Neuronal stem cell (in vitro differentiated cells): Measurements from ENCODE around the gene KDM4C.

Experiments
- DNase-seq: peaks from one replicate; pipeline ENCODE4 v3.0.0-alpha.2; 2013; ENCODE audit warnings: low spot score
- H2AFZ ChIP-seq: one replicate; pipeline ENCODE4 v1.6.1; 2013; ENCODE audit warnings: mild to moderate bottlenecking, low read length, inconsistent platforms
- H2AK5ac ChIP-seq: 2 replicates; pipeline ENCODE4 v1.6.1; 2013; ENCODE audit warnings: low read depth, mild to moderate bottlenecking, inconsistent platforms, low read length, moderate library complexity, mixed read lengths
- H2BK120ac ChIP-seq: 2 replicates; pipeline ENCODE4 v1.6.1; 2013; ENCODE audit warnings: low read depth, mild to moderate bottlenecking, inconsistent platforms, low read length, moderate library complexity, mixed read lengths
- H2BK12ac ChIP-seq: one replicate; pipeline ENCODE4 v1.6.1; 2013; ENCODE audit warnings: low read length, inconsistent platforms
- H2BK15ac ChIP-seq: 2 replicates; pipeline ENCODE4 v1.6.1; 2013; ENCODE audit warnings: mild to moderate bottlenecking, low read length, inconsistent platforms, mixed read lengths
- H2BK5ac ChIP-seq: one replicate; pipeline ENCODE4 v1.6.1; 2013; ENCODE audit warnings: inconsistent platforms, mild to moderate bottlenecking, low read length, moderate library complexity
- H3K14ac ChIP-seq: one replicate; pipeline ENCODE4 v1.6.1; 2013; ENCODE audit warnings: low read length, inconsistent platforms
- H3K18ac ChIP-seq: 2 replicates; pipeline ENCODE4 v1.6.1; 2013; ENCODE audit warnings: low read length, inconsistent platforms
- H3K23ac ChIP-seq: 2 replicates; pipeline ENCODE4 v1.6.1; 2013; ENCODE audit warnings: low read depth, mild to moderate bottlenecking, mixed read lengths, low read length, inconsistent platforms; ENCODE audit not compliant: poor library complexity
- H3K27ac ChIP-seq: replicated peaks from 3 replicates; pipeline ENCODE4 v1.5.1; 2013; ENCODE audit warnings: low read length, inconsistent platforms
- H3K27me3 ChIP-seq, 3 experiments: 2 replicates each; pipeline ENCODE4 v1.6.1; 2013; ENCODE audit warnings: low read length in 3 of 3, mild to moderate bottlenecking in 2 of 3, inconsistent platforms in 1 of 3, low read depth in 1 of 3, mixed read lengths in 1 of 3, moderate library complexity in 1 of 3; ENCODE audit not compliant: control insufficient read depth in 3 of 3, insufficient read depth in 3 of 3
- H3K36me3 ChIP-seq, 2 donors: replicated peaks in 1 of 2; 2 replicates each; pipeline ENCODE4 v1.6.1; 2013; ENCODE audit warnings: low read length in 2 of 2; ENCODE audit not compliant: control insufficient read depth in 2 of 2, insufficient read depth in 2 of 2
- H3K4ac ChIP-seq: 2 replicates; pipeline ENCODE4 v1.6.1; 2013; ENCODE audit warnings: inconsistent platforms, mild to moderate bottlenecking, low read length, moderate library complexity
- H3K4me1 ChIP-seq, 2 donors: 1 replicate in 1 of 2; 2 replicates in 1 of 2; pipeline ENCODE4 v1.6.1; 2013; ENCODE audit warnings: low read length in 2 of 2, low read depth in 1 of 2; ENCODE audit not compliant: control insufficient read depth in 2 of 2, insufficient read depth in 1 of 2
- H3K4me2 ChIP-seq: one replicate; pipeline ENCODE4 v1.6.1; 2013; ENCODE audit warnings: mild to moderate bottlenecking, low read length, inconsistent platforms; ENCODE audit not compliant: insufficient read depth, poor library complexity, severe bottlenecking
- H3K4me3 ChIP-seq, 2 donors: 2 replicates each; pipeline ENCODE4 v1.5.1; 2013; ENCODE audit warnings: low read length in 2 of 2, mild to moderate bottlenecking in 2 of 2, inconsistent platforms in 1 of 2, moderate library complexity in 1 of 2
- H3K79me1 ChIP-seq: one replicate; pipeline ENCODE4 v1.6.1; 2013; ENCODE audit warnings: low read depth, mild to moderate bottlenecking, inconsistent platforms, low read length, moderate library complexity
- H3K9ac ChIP-seq: one replicate; pipeline ENCODE4 v1.6.1; 2013; ENCODE audit warnings: mild to moderate bottlenecking, low read depth, low read length, inconsistent platforms; ENCODE audit not compliant: poor library complexity
- H3K9me3 ChIP-seq, 2 donors: replicated peaks in 1 of 2; 2 replicates each; pipeline versions ENCODE3 to v1.6.1; 2013; ENCODE audit warnings: low read length in 2 of 2, mild to moderate bottlenecking in 2 of 2, inconsistent platforms in 1 of 2, low read depth in 1 of 2, mixed read lengths in 1 of 2, moderate library complexity in 1 of 2; ENCODE audit not compliant: control insufficient read depth in 2 of 2, insufficient read depth in 1 of 2
- H4K8ac ChIP-seq: one replicate; pipeline ENCODE4 v1.6.1; 2013; ENCODE audit warnings: low read depth, mild to moderate bottlenecking, inconsistent platforms, low read length, moderate library complexity
- H4K91ac ChIP-seq: one replicate; pipeline ENCODE4 v1.6.1; 2013; ENCODE audit warnings: low read length, low read depth, mild to moderate bottlenecking, inconsistent platforms; ENCODE audit not compliant: poor library complexity
- whole genome bisulfite sequencing, 2 donors: extraction: QIAGEN DNeasy Blood & Tissue Kit; methylation state at CpG; one replicate each; pipeline ENCODE4 v1.1.7; 2013; ENCODE audit warnings: missing lambda C conversion rate in 2 of 2, mixed read lengths in 1 of 2; ENCODE audit not compliant: insufficient read length in 2 of 2, insufficient replicate concordance in 1 of 2; ENCODE audit errors: extremely low coverage in 2 of 2; 5-methylcytosine and 5-hydroxymethylcytosine counted together

Gene KDM4C

GRCh38 chr9:6943293-6943692 is 185.5 kb downstream of the KDM4C start:
- H3K4me1 ChIP-seq, result no peaks in the 10 kb centered on the region
- H2AFZ ChIP-seq, result no peak overlapping the region
- H3K9me3 ChIP-seq, result peaks cover 1 to 2% of the 10 kb centered on the region in 2 donors
- H2BK120ac ChIP-seq, result no peak overlapping the region
- H3K36me3 ChIP-seq, result no peaks in the 10 kb centered on the region
- H2BK12ac ChIP-seq, result no peak overlapping the region
- no peak overlapping the region for H4K8ac ChIP-seq
- no peak overlapping the region for H2AK5ac ChIP-seq
- H2BK15ac ChIP-seq, result no peak overlapping the region
- H4K91ac ChIP-seq, result no peak overlapping the region
- H3K4ac ChIP-seq, result no peak overlapping the region
- DNase-seq, result no peak
- H3K4me2 ChIP-seq, result no peak overlapping the region
- H3K27ac ChIP-seq, result no peak overlapping the region
- H3K27me3 ChIP-seq, result no peaks in the 10 kb centered on the region
- no peak overlapping the region for H3K14ac ChIP-seq
- no CpG with 5 or more reads among the region's 6 CpGs for WGBS, 2 donors
- H2BK5ac ChIP-seq, result no peak overlapping the region
- no peak overlapping the region for H3K23ac ChIP-seq
- H3K79me1 ChIP-seq, result no peaks in the 10 kb centered on the region
- no peak overlapping the region for H3K9ac ChIP-seq
- no peak overlapping the region for H3K4me3 ChIP-seq
- H3K18ac ChIP-seq, result no peak overlapping the region

- H3K4me3 ChIP-seq, result no peak overlapping the region
- H2AK5ac ChIP-seq, result no peak overlapping the region
- H3K4ac ChIP-seq, result no peak overlapping the region
- no peak overlapping the region for H3K27ac ChIP-seq
- no peak overlapping the region for H2BK15ac ChIP-seq
- H2AFZ ChIP-seq, result no peak overlapping the region
- H4K91ac ChIP-seq, result no peak overlapping the region
- peaks cover 1 to 2% of the 10 kb centered on the region in 2 donors for H3K9me3 ChIP-seq
- H3K4me1 ChIP-seq, result no peaks in the 10 kb centered on the region
- no peak overlapping the region for H3K18ac ChIP-seq
- H2BK12ac ChIP-seq, result no peak overlapping the region
- H4K8ac ChIP-seq, result no peak overlapping the region
- H2BK5ac ChIP-seq, result no peak overlapping the region
- H3K23ac ChIP-seq, result no peak overlapping the region
- H3K9ac ChIP-seq, result no peak overlapping the region
- no peak overlapping the region for H2BK120ac ChIP-seq
- DNase-seq, result no peak
- H3K79me1 ChIP-seq, result no peaks in the 10 kb centered on the region
- no peak overlapping the region for H3K4me2 ChIP-seq
- H3K36me3 ChIP-seq, result no peaks in the 10 kb centered on the region
- WGBS, 2 donors, result no CpG with 5 or more reads among the region's 1 CpG
- H3K27me3 ChIP-seq, result no peaks in the 10 kb centered on the region
- H3K14ac ChIP-seq, result no peak overlapping the region
Measured at GRCh38 chr9:6944093-6944551, 186.3 kb downstream of the KDM4C start.

- no CpG with 5 or more reads among the region's 4 CpGs for WGBS, 2 donors
- no peaks in the 10 kb centered on the region for H3K4me1 ChIP-seq
- no peak overlapping the region for H2AK5ac ChIP-seq
- no peak overlapping the region for H3K18ac ChIP-seq
- H3K27me3 ChIP-seq, result no peaks in the 10 kb centered on the region
- no peak overlapping the region for H2BK12ac ChIP-seq
- no peak overlapping the region for H2BK5ac ChIP-seq
- no peaks in the 10 kb centered on the region for H3K9me3 ChIP-seq
- no peak for DNase-seq
- H3K36me3 ChIP-seq, result no peaks in the 10 kb centered on the region
- H2BK120ac ChIP-seq, result no peak overlapping the region
- no peaks in the 10 kb centered on the region for H3K79me1 ChIP-seq
- H3K4ac ChIP-seq, result no peak overlapping the region
- H3K14ac ChIP-seq, result no peak overlapping the region
- no peak overlapping the region for H3K4me3 ChIP-seq
- no peak overlapping the region for H3K27ac ChIP-seq
- H3K23ac ChIP-seq, result no peak overlapping the region
- no peak overlapping the region for H4K91ac ChIP-seq
- H2BK15ac ChIP-seq, result no peak overlapping the region
- no peak overlapping the region for H3K4me2 ChIP-seq
- no peak overlapping the region for H3K9ac ChIP-seq
- H2AFZ ChIP-seq, result no peak overlapping the region
- no peak overlapping the region for H4K8ac ChIP-seq
Measured at GRCh38 chr9:6944896-6945295, 187.1 kb downstream of the KDM4C start.

GRCh38 chr9:6945816-6946215 is 188.0 kb downstream of the KDM4C start:
- Histone ChIP-seq H3K27me3 (no peaks in the 10 kb centered on the region), H2BK120ac (no peak overlapping the region), H3K9me3 (no peaks in the 10 kb centered on the region), H3K23ac (no peak overlapping the region), H3K4me3 (no peak overlapping the region), H4K8ac (no peak overlapping the region), H3K18ac (no peak overlapping the region), H2BK5ac (no peak overlapping the region), H3K4ac (no peak overlapping the region), H3K36me3 (no peaks in the 10 kb centered on the region), H2BK12ac (no peak overlapping the region), H3K27ac (no peak overlapping the region), H3K14ac (no peak overlapping the region), H3K4me1 (no peaks in the 10 kb centered on the region), H4K91ac (no peak overlapping the region), H2AK5ac (no peak overlapping the region), H3K9ac (no peak overlapping the region), H2BK15ac (no peak overlapping the region), H2AFZ (no peak overlapping the region), H3K4me2 (no peak overlapping the region), H3K79me1 (no peaks in the 10 kb centered on the region)
- DNase-seq, result no peak
